Right lobe of liver (tissue), 6 donors: ENCODE results near the gene DGKZ. TPM values are rescaled to one million over a fixed set of nuclear protein-coding genes. Genes with fewer than 3 reads are reported as not detected.
A peak's percentile ranks its signal among the peaks of the same experiment; 100 is the strongest.

Experiments used
- ATAC-seq, 4 donors: fragments of 200-7000 bp; cut with Tn5 transposase; one replicate each; pipeline ENCODE4 v1.9.1; 2020; ENCODE audit warnings: mild to moderate bottlenecking in 4 of 4, moderate library complexity in 4 of 4
- DNase-seq, 3 donors: peaks; one replicate each; pipeline ENCODE4 v3.0.0-alpha.2; 2020
- H3K27ac ChIP-seq, 3 donors: fragments of 200-600 bp; one replicate each; pipeline ENCODE4 v1.8.0; 2022
- H3K27me3 ChIP-seq, 2 donors: fragments of 200-600 bp; one replicate each; pipeline ENCODE4 v1.8.0; 2022
- H3K36me3 ChIP-seq, 4 donors: fragments of 200-600 bp; sonication (generic) in 1 of 4; one replicate each; pipeline versions ENCODE4 v1.5.1 to v1.8.0; 2017 to 2022; ENCODE audit warnings: control low read depth in 1 of 4
- H3K4me1 ChIP-seq, 4 donors: fragments of 200-600 bp; sonication (generic) in 1 of 4; one replicate each; pipeline versions ENCODE4 v1.5.1 to v1.8.0; 2017 to 2022; ENCODE audit warnings: control low read depth in 1 of 4
- H3K4me3 ChIP-seq, 3 donors: fragments of 200-600 bp; one replicate each; pipeline ENCODE4 v1.8.0; 2022
- H3K9me3 ChIP-seq, 4 donors: fragments of 200-600 bp; sonication (generic) in 1 of 4; one replicate each; pipeline versions ENCODE4 v1.5.1 to v1.8.0; 2017 to 2022; ENCODE audit warnings: control low read depth in 1 of 4
- CTCF ChIP-seq, 4 donors: fragments of 200-600 bp in 3 of 4; fragments of 450-650 bp in 1 of 4; IDR thresholded peaks; one replicate each; pipeline versions ENCODE4 v1.5.1 to v1.8.0; 2016 to 2022; ENCODE audit warnings: antibody characterized with exemption in 4 of 4, mild to moderate bottlenecking in 2 of 4
- POLR2A ChIP-seq: fragments of 450-650 bp; IDR thresholded peaks from one replicate; pipeline ENCODE4 v1.6.1; 2017; ENCODE audit warnings: antibody characterized with exemption, mild to moderate bottlenecking
- WGBS: methylation state at CpG from one replicate; pipeline ENCODE4 v1.1.6; 2018; ENCODE audit warnings: low coverage, low lambda C conversion rate; ENCODE audit not compliant: insufficient coverage; ENCODE audit errors: missing lambda C conversion rate; 5-methylcytosine and 5-hydroxymethylcytosine counted together
- intact Hi-C, 2 donors: fragments of 100-400 bp; cut with DNase I; formaldehyde crosslinking; loops; one replicate each; pipeline versions ENCODE4 v1.11.2 to v1.14.1; 2022
- total RNA-seq, 6 experiments: library from RNA; depleted of rRNA in 2 of 6; stranded (reverse); fragments of >200 nt in 2 of 6; fragmentation: NEBNext Ultra II Directional in 3 of 6; extraction: Animal tissue kit (Norgen Biotek cat#: 25700) in 3 of 6; gene quantifications; one replicate each; pipeline versions ENCODE4 v1.1.0 to v1.2.4, GENCODE V29; 2016 to 2023
- donor health status: DM: no; HTN: yes; CAD: no.
- donor health status: DM: no; HTN: no; CAD: no.
- donor health status: DM: no; HTN: no; CAD: no.
- donor health status: DM: no; HTN: yes; CAD: no.
- donor health status: DM: no; HTN: yes; CAD: no.

Gene DGKZ
- total RNA-seq, 6 experiments from 2014 or later, result 10.7 to 57.9 (median 16.0) TPM

GRCh38 chr11:46330563-46331281, 16.5 kb upstream of the DGKZ start:
- DNase-seq, result no peak
- peaks cover 4 to 18% of the 10 kb centered on the region in 2 donors for H3K27me3 ChIP-seq
- no peak overlapping the region for H3K4me3 ChIP-seq
- ATAC-seq, result peak in 2 of 4 donors; percentile 14 to 17
- H3K9me3 ChIP-seq, result no peaks in the 10 kb centered on the region
- intact Hi-C loops, result no loop called here
- no peak overlapping the region for H3K27ac ChIP-seq
- 21% methylated on average over 5 of the region's 11 CpGs for WGBS
- TF ChIP-seq POLR2A (no peak), CTCF (IDR thresholded peaks at IDR 0.05) (no peak)
- H3K4me1 ChIP-seq, result peaks cover 0 to 6% (median 0%) of the 10 kb centered on the region in 4 donors
- H3K36me3 ChIP-seq, result no peaks in the 10 kb centered on the region

GRCh38 chr11:46331282-46331984, 15.8 kb upstream of the DGKZ start:
- peaks cover 4 to 18% of the 10 kb centered on the region in 2 donors for H3K27me3 ChIP-seq

GRCh38 chr11:46332093-46332567, 15.1 kb upstream of the DGKZ start:
- Histone ChIP-seq H3K36me3 (no peaks in the 10 kb centered on the region), H3K27ac (no peak overlapping the region), H3K4me3 (no peak overlapping the region), H3K9me3 (no peaks in the 10 kb centered on the region), H3K27me3 (peaks cover 4 to 18% of the 10 kb centered on the region in 2 donors), H3K4me1 (peaks cover 0 to 6% (median 0%) of the 10 kb centered on the region in 4 donors)
- TF ChIP-seq POLR2A (no peak), CTCF (IDR thresholded peaks at IDR 0.05) (no peak)
- ATAC-seq (no peak), DNase-seq (no peak)
- intact Hi-C loops, result no loop called here
- 18% methylated on average over 2 of the region's 8 CpGs for WGBS

More at GRCh38 chr11:46331282-46331984, 15.8 kb upstream of the DGKZ start:
- WGBS, result 43% methylated on average over 5 of the region's 5 CpGs
- peaks cover 0 to 6% (median 0%) of the 10 kb centered on the region in 4 donors for H3K4me1 ChIP-seq
- intact Hi-C loops, result no loop called here
- DNase-seq, result no peak
- ATAC-seq, result no peak
- no peak overlapping the region for H3K27ac ChIP-seq
- no peak overlapping the region for H3K4me3 ChIP-seq
- no peaks in the 10 kb centered on the region for H3K9me3 ChIP-seq
- H3K36me3 ChIP-seq, result no peaks in the 10 kb centered on the region
- TF ChIP-seq CTCF (IDR thresholded peaks at IDR 0.05) (no peak), POLR2A (no peak)

- no peak for DNase-seq
- Histone ChIP-seq H3K27me3 (peaks cover 4 to 18% of the 10 kb centered on the region in 2 donors), H3K4me1 (peaks cover 0 to 6% (median 0%) of the 10 kb centered on the region in 4 donors), H3K4me3 (peak overlapping the region in 2 of 3 donors; percentile 12 to 39), H3K27ac (no peak overlapping the region), H3K9me3 (no peaks in the 10 kb centered on the region), H3K36me3 (no peaks in the 10 kb centered on the region)
- WGBS, result 0% methylated on average over 1 of the region's 99 CpGs
- TF ChIP-seq POLR2A (no peak), CTCF (IDR thresholded peaks at IDR 0.05) (no peak)
- ATAC-seq, result peak; percentile 20 to 49 (median 32)
- intact Hi-C loops, result no loop called here
These were observed 14.5 kb upstream of the DGKZ start for GRCh38 chr11:46332568-46333393.
